ENCODE measurements around the gene DPP6.

The DPP6 gene

GRCh38 chr7:154899862-154900261 is 847.7 kb downstream of the DPP6 start:
- H3K4me3 ChIP-seq (ENCODE audit: low read depth, low read length): no peak overlapping the region
- TF ChIP-seq CTCF (IDR thresholded peaks at IDR 0.05; ENCODE audit: low read depth, low read length) (no peak), MAX (IDR thresholded peaks at IDR 0.05; ENCODE audit: low read depth, low read length) (no peak), POLR2A (IDR thresholded peaks at IDR 0.05; ENCODE audit: extremely low read depth, insufficient read length) (no peak), MYC (IDR thresholded peaks at IDR 0.05; ENCODE audit: low read depth, low read length) (no peak)
- DNase-seq (ENCODE audit: low read depth): no peak

GRCh38 chr7:154902600-154903082 is 850.4 kb downstream of the DPP6 start:
- TF ChIP-seq CTCF (IDR thresholded peaks at IDR 0.05; ENCODE audit: low read depth, low read length) (no peak), POLR2A (IDR thresholded peaks at IDR 0.05; ENCODE audit: extremely low read depth, insufficient read length) (no peak), MYC (IDR thresholded peaks at IDR 0.05; ENCODE audit: low read depth, low read length) (no peak), MAX (IDR thresholded peaks at IDR 0.05; ENCODE audit: low read depth, low read length) (no peak)
- H3K4me3 ChIP-seq (ENCODE audit: low read depth, low read length): no peak overlapping the region
- DNase-seq (ENCODE audit: low read depth): no peak

GRCh38 chr7:154903083-154903731 is 851.0 kb downstream of the DPP6 start:
- no peak overlapping the region for H3K4me3 ChIP-seq (ENCODE audit: low read depth, low read length)
- DNase-seq (ENCODE audit: low read depth): no peak
- TF ChIP-seq MYC (IDR thresholded peaks at IDR 0.05; ENCODE audit: low read depth, low read length) (no peak), MAX (IDR thresholded peaks at IDR 0.05; ENCODE audit: low read depth, low read length) (no peak), CTCF (IDR thresholded peaks at IDR 0.05; ENCODE audit: low read depth, low read length) (no peak), POLR2A (IDR thresholded peaks at IDR 0.05; ENCODE audit: extremely low read depth, insufficient read length) (no peak)

- no peak for DNase-seq (ENCODE audit: low read depth)
- TF ChIP-seq POLR2A (IDR thresholded peaks at IDR 0.05; ENCODE audit: extremely low read depth, insufficient read length) (no peak), MYC (IDR thresholded peaks at IDR 0.05; ENCODE audit: low read depth, low read length) (no peak), CTCF (IDR thresholded peaks at IDR 0.05; ENCODE audit: low read depth, low read length) (no peak), MAX (IDR thresholded peaks at IDR 0.05; ENCODE audit: low read depth, low read length) (no peak)
- H3K4me3 ChIP-seq (ENCODE audit: low read depth, low read length): no peak overlapping the region
Observed at GRCh38 chr7:154905146-154905545, 852.9 kb downstream of the DPP6 start.

- TF ChIP-seq MYC (IDR thresholded peaks at IDR 0.05; ENCODE audit: low read depth, low read length): no peak
- no peak for TF ChIP-seq CTCF (IDR thresholded peaks at IDR 0.05; ENCODE audit: low read depth, low read length)
- no peak for TF ChIP-seq POLR2A (IDR thresholded peaks at IDR 0.05; ENCODE audit: extremely low read depth, insufficient read length)
- no peak for TF ChIP-seq MAX (IDR thresholded peaks at IDR 0.05; ENCODE audit: low read depth, low read length)
- H3K4me3 ChIP-seq (ENCODE audit: low read depth, low read length): no peak overlapping the region
- DNase-seq (ENCODE audit: low read depth): no peak
Observed at GRCh38 chr7:154905615-154906014, 853.4 kb downstream of the DPP6 start.
